ENCODE results near the gene CABYR. TPM values are rescaled to one million over a fixed set of nuclear protein-coding genes. Genes with fewer than 3 reads are reported as not detected.

Gene CABYR, protein sequence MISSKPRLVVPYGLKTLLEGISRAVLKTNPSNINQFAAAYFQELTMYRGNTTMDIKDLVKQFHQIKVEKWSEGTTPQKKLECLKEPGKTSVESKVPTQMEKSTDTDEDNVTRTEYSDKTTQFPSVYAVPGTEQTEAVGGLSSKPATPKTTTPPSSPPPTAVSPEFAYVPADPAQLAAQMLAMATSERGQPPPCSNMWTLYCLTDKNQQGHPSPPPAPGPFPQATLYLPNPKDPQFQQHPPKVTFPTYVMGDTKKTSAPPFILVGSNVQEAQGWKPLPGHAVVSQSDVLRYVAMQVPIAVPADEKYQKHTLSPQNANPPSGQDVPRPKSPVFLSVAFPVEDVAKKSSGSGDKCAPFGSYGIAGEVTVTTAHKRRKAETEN
- total RNA-seq (1 to 10 TPM; 1.1 to 2.9 TPM), polyA plus RNA-seq (ENCODE audit: insufficient read length in 6 of 6) (1 to 10 TPM; 3.4 to 7.3 (median 5.8) TPM)
- long read RNA-seq, donor 1, partial matches to known transcripts = 0 of 4 reads
- long read RNA-seq, donor 1, other reads (novel, unspliced or antisense) = 0 of 4 reads
- long read RNA-seq, donor 2, partial matches to known transcripts = 68 of 86 reads
- long read RNA-seq, donor 2, other reads (novel, unspliced or antisense) = 18 of 86 reads
- long read RNA-seq, donor 3, partial matches to known transcripts = 0 of 2 reads
- long read RNA-seq, donor 3, other reads (novel, unspliced or antisense) = 0 of 2 reads
- long read RNA-seq, donor 4 = 0 reads
- long read RNA-seq, donor 5, partial matches to known transcripts = 0 of 6 reads
- long read RNA-seq, donor 5, other reads (novel, unspliced or antisense) = 6 of 6 reads
- long read RNA-seq, donor 6, partial matches to known transcripts = 25 of 31 reads
- long read RNA-seq, donor 6, other reads (novel, unspliced or antisense) = 6 of 31 reads
- long read RNA-seq, donor 7 = 0 reads
- long read RNA-seq, donor 8, partial matches to known transcripts = 0 of 1 reads
- long read RNA-seq, donor 8, other reads (novel, unspliced or antisense) = 0 of 1 reads
- long read RNA-seq, donor 9 = 0 reads
- long read RNA-seq, donor 10 = 0 reads
- long read RNA-seq, donor 11 = 0 reads
- long read RNA-seq, donor 12 = 0 reads

DNA sequence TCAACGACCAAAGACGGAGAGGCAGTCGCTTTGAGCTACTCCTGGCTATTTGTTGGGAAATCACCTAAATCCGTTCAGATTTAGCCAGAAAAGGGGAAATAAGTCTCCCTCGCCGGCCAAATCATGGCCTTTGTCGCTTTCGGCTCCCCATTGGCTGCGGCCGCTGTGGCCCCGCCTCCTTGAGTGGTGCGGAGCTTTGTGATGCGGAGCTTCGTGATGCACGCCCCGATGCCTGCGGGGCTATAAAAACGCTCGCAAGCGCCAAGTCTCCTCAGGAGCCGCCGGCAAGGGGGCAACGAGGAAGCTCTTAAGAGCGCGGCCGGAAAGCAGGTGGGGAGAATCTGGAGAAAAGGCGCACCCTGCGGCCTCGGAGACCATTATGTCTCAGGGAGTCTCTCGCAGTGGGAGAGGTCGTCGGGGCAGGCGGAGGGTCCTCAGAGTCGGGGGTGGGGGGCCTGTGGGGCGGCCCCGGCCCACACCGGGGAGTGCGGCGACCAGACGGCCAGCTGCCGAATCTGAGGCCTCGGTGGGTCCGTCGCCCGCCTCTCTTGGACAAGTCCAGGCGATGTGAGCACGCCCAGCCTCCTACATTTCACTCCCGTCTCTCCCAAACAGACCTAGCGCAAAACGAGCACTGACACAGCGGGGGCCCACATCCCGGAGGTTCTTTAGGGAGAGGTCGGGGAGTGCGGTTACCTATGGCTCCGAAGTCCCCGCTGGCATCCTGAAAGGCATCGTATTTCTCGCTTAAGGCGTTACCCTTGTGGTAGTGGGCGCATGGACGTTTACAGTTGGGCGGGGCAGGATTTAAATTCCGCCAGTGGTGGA lies at the start of gene CABYR:
CABYR (plus strand) TSS at position 274 of the 828 bp plus-strand sequence. CDS start 4,053 bp downstream, outside the sequence.
- Histone ChIP-seq H3K4me3 (peak within 1 kb of the TSS; percentile 48 to 50), H3K27ac (peak within 1 kb of the TSS in 1 of 2 donors; percentile 15), H3K27me3 (peaks cover 4 to 23% of the 10 kb centered on the region in 2 donors), H3K4me1 (peaks cover 4 to 14% of the 10 kb centered on the region in 2 donors), H3K9me3 (no peaks in the 10 kb centered on the region), H3K36me3 (no peaks in the 10 kb centered on the region)
- TF ChIP-seq, protein P1, sequence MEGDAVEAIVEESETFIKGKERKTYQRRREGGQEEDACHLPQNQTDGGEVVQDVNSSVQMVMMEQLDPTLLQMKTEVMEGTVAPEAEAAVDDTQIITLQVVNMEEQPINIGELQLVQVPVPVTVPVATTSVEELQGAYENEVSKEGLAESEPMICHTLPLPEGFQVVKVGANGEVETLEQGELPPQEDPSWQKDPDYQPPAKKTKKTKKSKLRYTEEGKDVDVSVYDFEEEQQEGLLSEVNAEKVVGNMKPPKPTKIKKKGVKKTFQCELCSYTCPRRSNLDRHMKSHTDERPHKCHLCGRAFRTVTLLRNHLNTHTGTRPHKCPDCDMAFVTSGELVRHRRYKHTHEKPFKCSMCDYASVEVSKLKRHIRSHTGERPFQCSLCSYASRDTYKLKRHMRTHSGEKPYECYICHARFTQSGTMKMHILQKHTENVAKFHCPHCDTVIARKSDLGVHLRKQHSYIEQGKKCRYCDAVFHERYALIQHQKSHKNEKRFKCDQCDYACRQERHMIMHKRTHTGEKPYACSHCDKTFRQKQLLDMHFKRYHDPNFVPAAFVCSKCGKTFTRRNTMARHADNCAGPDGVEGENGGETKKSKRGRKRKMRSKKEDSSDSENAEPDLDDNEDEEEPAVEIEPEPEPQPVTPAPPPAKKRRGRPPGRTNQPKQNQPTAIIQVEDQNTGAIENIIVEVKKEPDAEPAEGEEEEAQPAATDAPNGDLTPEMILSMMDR (IDR thresholded peaks at IDR 0.05) = no peak
- ATAC-seq = peak; percentile 89
- intact Hi-C loops (cut with DNase I) = no loop called here
- peak; percentile 46 to 91 (median 70) for DNase-seq

DNA sequence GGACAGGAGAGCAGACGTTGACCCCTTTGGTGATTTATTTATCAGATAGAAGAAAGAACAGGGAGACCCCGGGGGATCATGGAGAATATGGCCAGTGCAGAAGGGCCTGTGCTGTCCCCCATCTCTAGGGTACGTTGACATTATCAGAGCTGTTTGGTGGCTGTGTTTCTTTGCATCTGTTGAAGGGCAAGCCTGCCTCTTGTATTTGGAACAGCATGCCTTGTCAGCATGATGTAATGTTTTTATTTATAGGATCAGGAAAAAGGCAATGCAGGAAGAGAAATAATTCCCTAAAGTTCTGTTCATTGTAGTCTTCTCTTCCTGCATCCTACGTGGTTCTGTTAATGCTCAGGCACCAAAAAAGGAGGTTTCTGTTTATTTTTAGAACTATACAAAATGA lies 49.8 kb upstream of the CABYR start:
- Histone ChIP-seq H3K4me1 (peaks cover 0 to 3% of the 10 kb centered on the region in 2 donors), H3K27me3 (no peaks in the 10 kb centered on the region), H3K9me3 (no peaks in the 10 kb centered on the region), H3K27ac (no peak overlapping the region), H3K4me3 (no peak overlapping the region), H3K36me3 (peaks cover 0 to 6% of the 10 kb centered on the region in 2 donors)
- DNase-seq = peak in 2 of 4 donors; percentile 7 to 28
- TF ChIP-seq, protein P1 (IDR thresholded peaks at IDR 0.05) = no peak
- no peak for ATAC-seq
- intact Hi-C loops (cut with DNase I) = no loop called here

DNA sequence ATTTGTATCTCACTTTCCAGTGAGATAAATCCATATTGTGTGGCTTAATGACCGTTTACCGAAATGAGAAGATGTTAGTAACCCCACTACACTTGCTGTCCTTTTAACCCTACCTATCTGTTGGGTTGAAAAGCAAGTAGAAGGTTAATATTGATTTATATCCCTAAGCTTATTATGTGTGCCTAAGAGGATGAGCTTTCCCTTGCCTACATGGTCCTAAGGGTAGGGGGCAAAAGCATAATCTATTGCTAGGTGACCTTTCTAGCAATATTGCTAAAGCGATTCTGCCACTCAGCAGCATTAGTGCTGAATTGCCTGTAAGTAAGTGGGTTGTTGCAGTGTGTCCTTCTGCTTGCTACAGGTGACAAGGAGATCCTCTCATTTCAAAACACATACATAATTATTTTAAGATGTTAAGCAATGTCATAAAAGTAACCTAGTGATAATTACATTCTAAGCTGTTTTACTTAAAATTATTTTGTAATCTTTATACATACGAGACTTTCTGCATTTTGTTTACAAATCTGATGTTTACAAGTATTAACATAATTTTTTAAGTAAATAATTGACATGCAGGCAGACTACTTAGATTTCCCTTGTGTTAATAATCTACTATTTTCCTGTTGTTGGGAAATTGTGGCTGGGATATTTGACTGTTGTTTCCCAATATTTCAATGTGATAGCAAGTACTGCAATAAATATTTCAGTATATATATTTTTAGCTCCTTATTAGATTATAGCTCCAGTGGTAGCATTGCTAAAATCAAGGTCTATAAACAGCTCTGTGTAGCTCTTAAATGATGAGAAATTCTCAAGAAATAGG lies 49.1 kb upstream of the CABYR start:
- intact Hi-C loops (cut with DNase I) = no loop called here
- Histone ChIP-seq H3K4me1 (peaks cover 0 to 3% of the 10 kb centered on the region in 2 donors), H3K27me3 (no peaks in the 10 kb centered on the region), H3K36me3 (peaks cover 0 to 5% of the 10 kb centered on the region in 2 donors), H3K27ac (no peak overlapping the region), H3K9me3 (no peaks in the 10 kb centered on the region), H3K4me3 (no peak overlapping the region)
- DNase-seq = no peak
- no peak for ATAC-seq
- TF ChIP-seq, protein P1 (IDR thresholded peaks at IDR 0.05) = no peak

DNA sequence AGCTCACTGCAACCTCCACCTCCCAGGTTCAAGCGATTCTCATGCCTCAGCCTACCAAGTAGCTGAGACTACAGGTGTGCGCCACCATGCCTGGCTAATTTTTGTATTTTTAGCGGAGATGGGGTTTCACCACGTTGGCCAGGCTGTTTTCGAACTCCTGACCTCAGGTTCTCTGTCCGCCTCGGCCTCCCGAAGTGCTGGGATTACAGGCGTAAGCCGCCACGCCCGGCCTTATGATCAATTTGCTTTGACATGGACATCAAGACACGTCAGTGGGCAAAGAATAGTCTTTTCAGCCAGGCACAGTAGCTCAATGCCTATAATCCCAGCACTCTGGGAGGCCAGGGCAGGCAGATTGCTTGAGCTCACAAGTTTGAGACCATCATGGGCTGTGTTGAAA lies 48.0 kb upstream of the CABYR start:
- Histone ChIP-seq H3K9me3 (no peaks in the 10 kb centered on the region), H3K4me1 (peaks cover 0 to 3% of the 10 kb centered on the region in 2 donors), H3K36me3 (peaks cover 0 to 11% of the 10 kb centered on the region in 2 donors), H3K4me3 (no peak overlapping the region), H3K27ac (no peak overlapping the region), H3K27me3 (no peaks in the 10 kb centered on the region)
- ATAC-seq (no peak), DNase-seq (no peak)
- intact Hi-C loops (cut with DNase I) = no loop called here
- TF ChIP-seq, protein P1 (IDR thresholded peaks at IDR 0.05) = no peak
